Neural crest cell (in vitro differentiated cells): Measurements from ENCODE around the gene SLC30A3. TPM values are rescaled to one million over a fixed set of nuclear protein-coding genes. Genes with fewer than 3 reads are reported as not detected.
"Not testable (repeated sequence)": the region's sequence is repeated elsewhere in the genome, so short reads cannot be mapped to it uniquely, and the experiment has no call there.

Experiments used
- DNase-seq: peaks from one replicate; pipeline ENCODE4 v3.0.0; 2021; ENCODE audit warnings: low read depth, mixed read lengths, low spot score
- H3K27ac Mint-ChIP-seq: one replicate; pipeline ENCODE4 v1.8.0; 2021; ENCODE audit warnings: mild to moderate bottlenecking, mixed read lengths; ENCODE audit not compliant: unreplicated experiment
- H3K27me3 Mint-ChIP-seq: 2 replicates; pipeline ENCODE4 v1.8.0; 2021; ENCODE audit warnings: low read depth, mild to moderate bottlenecking, mixed read lengths
- H3K36me3 Mint-ChIP-seq: 2 replicates; pipeline ENCODE4 v1.8.0; 2021; ENCODE audit warnings: low read depth, mild to moderate bottlenecking, mixed read lengths
- H3K4me1 Mint-ChIP-seq: 2 replicates; pipeline ENCODE4 v1.8.0; 2021; ENCODE audit warnings: mixed read lengths
- H3K4me3 Mint-ChIP-seq: one replicate; pipeline ENCODE4 v1.8.0; 2021; ENCODE audit warnings: mild to moderate bottlenecking, mixed read lengths
- H3K9me3 Mint-ChIP-seq: 2 replicates; pipeline ENCODE4 v1.8.0; 2021; ENCODE audit warnings: mixed read lengths
- total RNA-seq: library from RNA; stranded (reverse); gene quantifications from 2 replicates; pipeline ENCODE4 v1.2.1, GENCODE V29; 2021
- TF ChIP-seq, protein P1 (sequence below): fragments of 200-600 bp; sonication (generic); conservative IDR thresholded peaks from 2 replicates; pipeline ENCODE4 v1.5.0; 2021; ENCODE audit warnings: antibody characterized with exemption, mild to moderate bottlenecking

Gene SLC30A3
- total RNA-seq, 1 donor from 2014 or later, result 0.93 TPM

DNA sequence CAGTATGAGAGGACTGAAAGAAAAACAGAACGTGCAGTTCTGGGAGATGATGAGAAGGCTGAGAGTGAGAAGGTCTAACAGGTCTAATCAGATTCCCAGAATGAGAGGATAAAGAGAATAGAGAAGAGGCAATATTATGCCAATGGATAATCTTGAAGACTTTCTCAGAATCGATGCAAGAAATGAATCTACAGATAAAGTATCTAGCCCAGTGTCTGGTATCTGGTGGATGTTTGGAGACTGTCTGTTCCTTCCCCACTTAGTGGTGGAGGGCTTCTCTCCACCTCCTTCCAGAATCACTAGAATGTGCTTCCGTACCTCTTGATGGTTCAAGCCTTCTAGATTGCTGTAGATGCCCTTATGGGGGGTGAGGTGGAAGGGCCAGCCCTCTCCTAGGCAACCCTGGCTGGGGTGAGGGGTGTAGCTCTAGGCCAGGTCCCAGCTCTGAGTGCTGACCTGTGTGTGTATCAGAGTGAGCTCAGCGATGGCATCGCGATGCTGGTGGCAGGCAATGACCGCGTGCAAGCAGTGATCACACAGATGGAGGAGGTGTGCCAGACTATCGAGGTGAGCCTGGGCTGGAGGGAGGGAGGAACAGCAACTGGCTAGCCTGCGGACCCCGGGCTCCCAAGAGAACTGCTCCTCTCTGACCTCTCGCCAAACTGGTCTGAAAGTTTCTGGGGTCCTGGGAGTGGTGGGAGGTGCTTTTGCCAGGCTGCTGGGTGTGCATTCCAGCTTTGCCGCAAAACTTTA lies 41.8 kb upstream of the SLC30A3 start:
- TF ChIP-seq, protein P1, sequence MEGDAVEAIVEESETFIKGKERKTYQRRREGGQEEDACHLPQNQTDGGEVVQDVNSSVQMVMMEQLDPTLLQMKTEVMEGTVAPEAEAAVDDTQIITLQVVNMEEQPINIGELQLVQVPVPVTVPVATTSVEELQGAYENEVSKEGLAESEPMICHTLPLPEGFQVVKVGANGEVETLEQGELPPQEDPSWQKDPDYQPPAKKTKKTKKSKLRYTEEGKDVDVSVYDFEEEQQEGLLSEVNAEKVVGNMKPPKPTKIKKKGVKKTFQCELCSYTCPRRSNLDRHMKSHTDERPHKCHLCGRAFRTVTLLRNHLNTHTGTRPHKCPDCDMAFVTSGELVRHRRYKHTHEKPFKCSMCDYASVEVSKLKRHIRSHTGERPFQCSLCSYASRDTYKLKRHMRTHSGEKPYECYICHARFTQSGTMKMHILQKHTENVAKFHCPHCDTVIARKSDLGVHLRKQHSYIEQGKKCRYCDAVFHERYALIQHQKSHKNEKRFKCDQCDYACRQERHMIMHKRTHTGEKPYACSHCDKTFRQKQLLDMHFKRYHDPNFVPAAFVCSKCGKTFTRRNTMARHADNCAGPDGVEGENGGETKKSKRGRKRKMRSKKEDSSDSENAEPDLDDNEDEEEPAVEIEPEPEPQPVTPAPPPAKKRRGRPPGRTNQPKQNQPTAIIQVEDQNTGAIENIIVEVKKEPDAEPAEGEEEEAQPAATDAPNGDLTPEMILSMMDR, result no peak
- H3K4me3 Mint-ChIP-seq, result no peak overlapping the region
- H3K36me3 Mint-ChIP-seq, result peaks cover 4% of the 10 kb centered on the region
- H3K9me3 Mint-ChIP-seq, result no peaks in the 10 kb centered on the region
- no peak for DNase-seq
- peaks cover 58% of the 10 kb centered on the region for H3K27me3 Mint-ChIP-seq
- H3K4me1 Mint-ChIP-seq, result peaks cover 5% of the 10 kb centered on the region
- no peak overlapping the region for H3K27ac Mint-ChIP-seq

DNA sequence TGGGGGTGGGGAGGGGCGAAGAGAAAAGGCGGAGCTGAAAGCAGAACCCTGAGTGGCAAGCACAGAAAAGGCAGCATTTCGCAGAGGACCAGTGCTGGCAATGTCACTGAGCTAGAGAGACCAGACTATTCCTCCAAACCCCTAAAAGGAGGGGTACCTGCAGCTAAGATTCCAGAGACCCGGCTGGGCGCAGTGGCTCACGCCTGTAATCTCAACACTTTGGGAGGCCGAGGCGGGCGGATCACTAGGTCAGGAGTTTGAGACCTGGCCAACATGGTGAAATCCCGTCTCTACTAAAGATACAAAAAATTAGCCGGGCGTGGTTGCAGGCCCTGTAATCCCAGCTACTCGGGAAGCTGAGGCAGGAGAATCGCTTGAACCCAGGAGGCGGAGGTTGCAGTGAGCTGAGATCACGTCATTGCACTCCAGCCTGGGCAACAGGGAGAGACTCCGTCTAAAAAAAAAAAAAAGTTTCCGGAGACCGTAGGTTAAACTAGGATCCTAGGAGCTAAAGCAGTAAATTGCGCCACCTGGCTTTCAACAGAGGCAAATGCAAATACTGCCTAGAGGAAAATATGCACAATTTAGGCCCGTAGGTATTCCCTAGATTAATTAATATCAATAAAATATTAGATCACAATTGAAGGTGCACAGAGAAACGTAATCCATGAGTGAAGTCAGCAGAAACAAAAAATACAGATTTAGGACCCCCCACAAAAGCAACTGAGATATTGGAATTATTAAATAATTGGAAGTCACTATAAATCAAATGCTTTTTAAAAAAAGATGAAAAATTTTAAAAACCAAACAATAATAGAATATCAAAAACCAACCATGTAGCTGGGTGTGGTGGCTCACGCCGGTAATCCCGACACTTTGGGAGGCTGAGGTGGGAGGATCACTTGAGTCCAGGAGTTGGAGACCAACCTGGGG lies 40.5 kb upstream of the SLC30A3 start:
- no peaks in the 10 kb centered on the region for H3K9me3 Mint-ChIP-seq
- no peaks in the 10 kb centered on the region for H3K36me3 Mint-ChIP-seq
- H3K4me1 Mint-ChIP-seq, result peaks cover under 1% of the 10 kb centered on the region
- H3K27me3 Mint-ChIP-seq, result peaks cover 52% of the 10 kb centered on the region
- TF ChIP-seq, protein P1, result peak; percentile 95
- H3K27ac Mint-ChIP-seq, result no peak overlapping the region
- H3K4me3 Mint-ChIP-seq, result peak overlapping the region; percentile 45
- peak; percentile 51 for DNase-seq

DNA sequence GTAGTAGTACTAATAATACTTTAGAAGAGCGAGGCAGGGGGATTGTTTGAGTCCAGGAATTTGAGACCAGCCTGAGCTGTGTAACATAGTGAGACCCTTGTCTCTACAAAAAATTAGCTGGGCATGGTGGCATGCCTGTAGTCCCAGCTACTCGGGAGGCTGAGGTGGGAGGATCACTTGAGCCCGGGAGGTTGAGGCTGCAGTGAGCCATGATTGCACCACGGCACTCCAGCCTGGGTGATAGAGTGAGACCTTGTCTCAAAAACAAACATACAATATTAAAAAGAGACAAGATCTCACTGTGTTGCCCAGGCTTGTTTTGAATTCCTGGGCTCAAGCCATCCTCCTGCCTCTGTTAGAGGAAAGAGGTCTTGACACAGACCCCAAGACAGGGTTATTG lies 37.8 kb upstream of the SLC30A3 start:
- not testable (repeated sequence) for H3K9me3 Mint-ChIP-seq, DNase-seq, H3K36me3 Mint-ChIP-seq, H3K4me3 Mint-ChIP-seq, H3K4me1 Mint-ChIP-seq, H3K27ac Mint-ChIP-seq
- H3K27me3 Mint-ChIP-seq, result peaks cover 43% of the 10 kb centered on the region

DNA sequence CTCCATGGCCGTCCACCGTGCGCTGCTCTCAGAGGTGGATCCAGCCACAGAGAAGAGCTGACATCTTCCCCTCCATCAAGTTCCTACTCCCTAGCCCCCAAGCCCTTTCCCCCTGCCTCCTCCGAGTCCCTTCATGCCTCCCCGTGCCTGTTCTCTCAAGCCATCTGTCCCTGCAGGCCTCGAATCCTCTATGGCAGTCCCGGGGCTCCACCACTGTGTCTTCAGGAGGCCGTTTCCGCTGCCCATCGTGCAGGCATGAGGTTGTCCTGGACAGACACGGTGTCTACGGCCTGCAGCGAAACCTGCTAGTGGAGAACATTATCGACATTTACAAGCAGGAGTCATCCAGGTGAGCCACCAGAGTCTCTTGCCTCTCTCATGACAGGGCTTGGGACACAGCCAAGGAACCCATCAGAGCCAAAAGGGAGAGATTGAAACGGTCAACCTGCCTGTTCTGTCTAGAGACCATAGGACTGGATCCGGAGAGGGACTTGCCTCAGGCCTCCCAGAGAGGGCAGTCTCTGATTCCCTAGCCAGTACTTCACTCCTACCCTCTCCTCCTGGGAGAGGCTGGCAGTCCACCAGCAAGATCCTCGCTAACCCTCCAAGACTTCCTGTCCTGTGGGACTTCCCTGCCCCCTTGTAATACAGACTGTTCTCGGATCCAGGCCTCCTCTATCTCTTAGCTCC lies 35.7 kb upstream of the SLC30A3 start:
- H3K27ac Mint-ChIP-seq, result no peak overlapping the region
- no peaks in the 10 kb centered on the region for H3K36me3 Mint-ChIP-seq
- no peak overlapping the region for H3K4me3 Mint-ChIP-seq

DNA sequence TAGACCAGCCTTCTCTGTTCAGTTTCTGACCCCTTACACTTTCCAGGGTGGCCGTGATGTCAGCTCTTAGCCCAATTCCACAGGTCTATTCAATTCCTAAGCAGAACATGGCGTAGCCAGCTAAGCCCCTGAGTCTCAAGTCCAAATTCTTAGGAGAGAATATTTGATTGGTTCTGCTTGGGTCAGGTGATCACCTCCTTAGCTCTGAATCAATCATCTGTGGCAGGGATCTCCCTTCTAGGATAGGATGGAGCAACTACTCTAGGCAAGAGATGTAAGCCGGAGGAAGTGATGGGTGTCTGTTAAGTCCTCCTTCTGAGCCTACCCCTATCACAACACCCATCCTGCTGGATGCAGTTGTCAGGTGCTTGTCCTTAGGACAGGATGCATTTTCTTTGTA lies 34.3 kb upstream of the SLC30A3 start:
- H3K4me1 Mint-ChIP-seq, result no peaks in the 10 kb centered on the region
- no peak for DNase-seq
- peaks cover 42% of the 10 kb centered on the region for H3K27me3 Mint-ChIP-seq
- TF ChIP-seq, protein P1, result no peak
- no peaks in the 10 kb centered on the region for H3K9me3 Mint-ChIP-seq
- no peak overlapping the region for H3K4me3 Mint-ChIP-seq
- no peaks in the 10 kb centered on the region for H3K36me3 Mint-ChIP-seq
- no peak overlapping the region for H3K27ac Mint-ChIP-seq

More for the DNA sequence above, 35.7 kb upstream of the SLC30A3 start:
- no peaks in the 10 kb centered on the region for H3K4me1 Mint-ChIP-seq
- no peak for DNase-seq
- no peaks in the 10 kb centered on the region for H3K9me3 Mint-ChIP-seq
- TF ChIP-seq, protein P1, result no peak
- peaks cover 30% of the 10 kb centered on the region for H3K27me3 Mint-ChIP-seq
